GM23338 (cell line): ENCODE data around the gene PRDM8.

Experiments
- CREB1 ChIP-seq: fragments of 250-450 bp; sonication (Bioruptor Pico); IDR thresholded peaks from 2 replicates; pipeline ENCODE4 v1.5.0; 2020; ENCODE audit warnings: low read depth, mild to moderate bottlenecking, moderate library complexity
- POLR2AphosphoS5 ChIP-seq: IDR thresholded peaks from 2 replicates; pipeline ENCODE4 v1.6.1; 2016; ENCODE audit warnings: antibody characterized with exemption, low read depth
- TF ChIP-seq, protein P1 (sequence below), 2 experiments: fragments of 200-600 bp in 1 of 2; sonication (generic) in 1 of 2; conservative IDR thresholded peaks; 2 replicates each; pipeline versions ENCODE4 v1.5.1 to v1.6.1; 2016 to 2017; ENCODE audit warnings: antibody characterized with exemption in 2 of 2, low read depth in 2 of 2, mild to moderate bottlenecking in 2 of 2, moderate library complexity in 1 of 2

DNA sequence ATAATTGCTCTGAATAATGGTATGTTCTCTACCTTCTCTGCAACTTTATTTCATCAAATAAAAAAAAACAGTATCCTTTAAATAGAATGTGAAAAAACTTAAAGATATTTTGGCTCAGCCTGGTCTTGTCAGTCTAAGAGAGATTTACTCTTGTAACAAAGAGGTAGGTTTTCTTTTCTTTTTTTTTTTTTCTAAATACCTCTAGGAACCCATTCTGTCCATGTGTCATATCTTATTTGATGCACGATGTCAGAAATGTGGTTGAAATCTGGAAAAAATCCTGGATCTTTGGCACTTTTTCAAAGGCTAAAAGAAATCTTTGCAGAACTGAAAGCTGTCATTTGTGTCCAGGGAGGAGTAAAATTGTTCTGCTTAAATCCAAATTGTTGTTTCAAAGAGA, 51.8 kb downstream of the PRDM8 start:
- TF ChIP-seq, protein P1, sequence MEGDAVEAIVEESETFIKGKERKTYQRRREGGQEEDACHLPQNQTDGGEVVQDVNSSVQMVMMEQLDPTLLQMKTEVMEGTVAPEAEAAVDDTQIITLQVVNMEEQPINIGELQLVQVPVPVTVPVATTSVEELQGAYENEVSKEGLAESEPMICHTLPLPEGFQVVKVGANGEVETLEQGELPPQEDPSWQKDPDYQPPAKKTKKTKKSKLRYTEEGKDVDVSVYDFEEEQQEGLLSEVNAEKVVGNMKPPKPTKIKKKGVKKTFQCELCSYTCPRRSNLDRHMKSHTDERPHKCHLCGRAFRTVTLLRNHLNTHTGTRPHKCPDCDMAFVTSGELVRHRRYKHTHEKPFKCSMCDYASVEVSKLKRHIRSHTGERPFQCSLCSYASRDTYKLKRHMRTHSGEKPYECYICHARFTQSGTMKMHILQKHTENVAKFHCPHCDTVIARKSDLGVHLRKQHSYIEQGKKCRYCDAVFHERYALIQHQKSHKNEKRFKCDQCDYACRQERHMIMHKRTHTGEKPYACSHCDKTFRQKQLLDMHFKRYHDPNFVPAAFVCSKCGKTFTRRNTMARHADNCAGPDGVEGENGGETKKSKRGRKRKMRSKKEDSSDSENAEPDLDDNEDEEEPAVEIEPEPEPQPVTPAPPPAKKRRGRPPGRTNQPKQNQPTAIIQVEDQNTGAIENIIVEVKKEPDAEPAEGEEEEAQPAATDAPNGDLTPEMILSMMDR (conservative IDR thresholded peaks at IDR 0.05; ENCODE audit: low read depth in 2 of 2): no peak
- TF ChIP-seq CREB1 (CRISPR knock-in tag) (no peak), POLR2AphosphoS5 (no peak)
